RKO (cell line): Measurements from ENCODE around the gene SLC27A2.
"Not testable (repeated sequence)": the region's sequence is repeated elsewhere in the genome, so short reads cannot be mapped to it uniquely, and the experiment has no call there.

Experiments
- DNase-seq: peaks from one replicate; pipeline ENCODE4 v3.0.0-alpha.2; 2016; ENCODE audit warnings: low spot score

The SLC27A2 gene

GRCh38 chr15:50163719-50164410, 18.1 kb upstream of the SLC27A2 start:
- DNase-seq = no peak

GRCh38 chr15:50164458-50164857, 17.5 kb upstream of the SLC27A2 start:
- DNase-seq = no peak

- peak; percentile 45 for DNase-seq
These were observed 15.8 kb upstream of the SLC27A2 start for GRCh38 chr15:50166216-50166615.

- DNase-seq = no peak
These were observed 14.9 kb upstream of the SLC27A2 start for GRCh38 chr15:50167110-50167509.

- no peak for DNase-seq
These were observed 13.6 kb upstream of the SLC27A2 start for GRCh38 chr15:50168379-50168778.

- DNase-seq = no peak
These were observed 13.1 kb upstream of the SLC27A2 start for GRCh38 chr15:50168783-50169411.

GRCh38 chr15:50172360-50172895, 9.6 kb upstream of the SLC27A2 start:
- DNase-seq = not testable (repeated sequence)

GRCh38 chr15:50176869-50177268, 5.1 kb upstream of the SLC27A2 start:
- DNase-seq = no peak

GRCh38 chr15:50180091-50180490, 1.9 kb upstream of the SLC27A2 start:
- DNase-seq = no peak

GRCh38 chr15:50180582-50180981, 1.4 kb upstream of the SLC27A2 start:
- no peak for DNase-seq

GRCh38 chr15:50181201-50181968, 611 bp upstream of the SLC27A2 start:
- no peak for DNase-seq

GRCh38 chr15:50182219-50183013, 420 bp downstream of the SLC27A2 start:
- peak; percentile 17 for DNase-seq

- DNase-seq = peak; percentile 82
These were observed 1.3 kb downstream of the SLC27A2 start for GRCh38 chr15:50183112-50183794.

- DNase-seq = no peak
These were observed 3.0 kb downstream of the SLC27A2 start for GRCh38 chr15:50184863-50185504.

GRCh38 chr15:50186090-50186489, 4.1 kb downstream of the SLC27A2 start:
- DNase-seq = no peak

- no peak for DNase-seq
These were observed 4.8 kb downstream of the SLC27A2 start for GRCh38 chr15:50186752-50187151.

- DNase-seq = no peak
These were observed 5.5 kb downstream of the SLC27A2 start for GRCh38 chr15:50187525-50187924.

GRCh38 chr15:50187997-50188396, 6.0 kb downstream of the SLC27A2 start:
- DNase-seq = no peak

- DNase-seq = not testable (repeated sequence)
These were observed 6.8 kb downstream of the SLC27A2 start for GRCh38 chr15:50188793-50189192.

- no peak for DNase-seq
These were observed 7.6 kb downstream of the SLC27A2 start for GRCh38 chr15:50189633-50190032.

GRCh38 chr15:50190166-50190570, 8.2 kb downstream of the SLC27A2 start:
- no peak for DNase-seq
